HG03039 (cell line): ENCODE data around the gene RCOR3.
A peak's percentile ranks its signal among the peaks of the same experiment; 100 is the strongest.

Experiments
- ATAC-seq: cut with Tn5 transposase; IDR thresholded peaks from one replicate; pipeline ENCODE4 v1.9.1; 2021; ENCODE audit warnings: mild to moderate bottlenecking, moderate library complexity; ENCODE audit not compliant: unreplicated experiment

The RCOR3 gene

GRCh38 chr1:211323156-211324063 lies 64.2 kb downstream of the RCOR3 start:
- ATAC-seq, result no peak

- no peak for ATAC-seq
Observed at GRCh38 chr1:211324992-211325775, 66.0 kb downstream of the RCOR3 start.

GRCh38 chr1:211326140-211326527 lies 67.0 kb downstream of the RCOR3 start:
- no peak for ATAC-seq

GRCh38 chr1:211326528-211327345 lies 67.6 kb downstream of the RCOR3 start, which contains the start of gene TRAF5:
Gene TRAF5 (plus strand): TSS chr1:211326833. CDS start chr1:211353240, 26,407 bp downstream.
- ATAC-seq, result peak; percentile 19

- ATAC-seq, result peak; percentile 29
Observed at GRCh38 chr1:211327346-211327921, 68.3 kb downstream of the RCOR3 start.

GRCh38 chr1:211328084-211328694 lies 69.0 kb downstream of the RCOR3 start:
- ATAC-seq, result no peak

- ATAC-seq, result no peak
Observed at GRCh38 chr1:211328866-211329475, 69.8 kb downstream of the RCOR3 start.

- ATAC-seq, result peak; percentile 39
Observed at GRCh38 chr1:211329764-211330201, 70.6 kb downstream of the RCOR3 start.

GRCh38 chr1:211330282-211330936 lies 71.2 kb downstream of the RCOR3 start:
- no peak for ATAC-seq

GRCh38 chr1:211331011-211331709 lies 72.0 kb downstream of the RCOR3 start:
- no peak for ATAC-seq

- no peak for ATAC-seq
Observed at GRCh38 chr1:211332036-211332616, 73.0 kb downstream of the RCOR3 start.

- no peak for ATAC-seq
Observed at GRCh38 chr1:211332830-211333229, 73.7 kb downstream of the RCOR3 start.

- no peak for ATAC-seq
Observed at GRCh38 chr1:211333906-211334305, 74.7 kb downstream of the RCOR3 start.

GRCh38 chr1:211334986-211335385 lies 75.8 kb downstream of the RCOR3 start:
- no peak for ATAC-seq

- peak; percentile 58 for ATAC-seq
Observed at GRCh38 chr1:211335522-211336157, 76.5 kb downstream of the RCOR3 start.

GRCh38 chr1:211336161-211336560 lies 77.0 kb downstream of the RCOR3 start:
- no peak for ATAC-seq

- ATAC-seq, result no peak
Observed at GRCh38 chr1:211336775-211337174, 77.6 kb downstream of the RCOR3 start.
